Measurements from ENCODE around the gene TSNAXIP1.
"Not testable (repeated sequence)": the region's sequence is repeated elsewhere in the genome, so short reads cannot be mapped to it uniquely, and the experiment has no call there.

Gene TSNAXIP1

DNA sequence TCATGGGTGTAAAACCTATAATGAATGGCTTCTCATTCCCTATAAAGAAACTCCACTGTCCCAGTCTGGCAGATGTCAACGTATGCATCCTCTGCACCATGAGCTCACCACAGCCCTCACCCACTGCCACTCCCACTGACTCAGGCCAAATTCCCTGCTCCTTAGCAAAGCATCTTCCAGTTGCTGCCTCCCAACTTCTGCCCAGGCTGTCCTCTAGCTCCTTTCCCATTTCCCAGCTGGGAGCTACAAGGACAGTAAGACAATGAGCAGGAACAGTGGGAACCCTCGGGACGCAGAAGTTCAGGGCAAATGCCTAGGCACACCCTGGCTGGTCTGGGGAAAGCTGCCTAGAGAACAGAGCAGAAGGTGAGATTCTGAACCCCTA, 26.3 kb downstream of the TSNAXIP1 start:
- H3K36me3 Mint-ChIP-seq (ENCODE audit: low read depth): peaks cover 17% of the 10 kb centered on the region
- TF ChIP-seq, protein P1, sequence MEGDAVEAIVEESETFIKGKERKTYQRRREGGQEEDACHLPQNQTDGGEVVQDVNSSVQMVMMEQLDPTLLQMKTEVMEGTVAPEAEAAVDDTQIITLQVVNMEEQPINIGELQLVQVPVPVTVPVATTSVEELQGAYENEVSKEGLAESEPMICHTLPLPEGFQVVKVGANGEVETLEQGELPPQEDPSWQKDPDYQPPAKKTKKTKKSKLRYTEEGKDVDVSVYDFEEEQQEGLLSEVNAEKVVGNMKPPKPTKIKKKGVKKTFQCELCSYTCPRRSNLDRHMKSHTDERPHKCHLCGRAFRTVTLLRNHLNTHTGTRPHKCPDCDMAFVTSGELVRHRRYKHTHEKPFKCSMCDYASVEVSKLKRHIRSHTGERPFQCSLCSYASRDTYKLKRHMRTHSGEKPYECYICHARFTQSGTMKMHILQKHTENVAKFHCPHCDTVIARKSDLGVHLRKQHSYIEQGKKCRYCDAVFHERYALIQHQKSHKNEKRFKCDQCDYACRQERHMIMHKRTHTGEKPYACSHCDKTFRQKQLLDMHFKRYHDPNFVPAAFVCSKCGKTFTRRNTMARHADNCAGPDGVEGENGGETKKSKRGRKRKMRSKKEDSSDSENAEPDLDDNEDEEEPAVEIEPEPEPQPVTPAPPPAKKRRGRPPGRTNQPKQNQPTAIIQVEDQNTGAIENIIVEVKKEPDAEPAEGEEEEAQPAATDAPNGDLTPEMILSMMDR (IDR thresholded peaks at IDR 0.05; ENCODE audit: unreplicated experiment in 3 of 3): no peak
- peak overlapping the region in 1 of 3 experiments; percentile 43 for H3K27ac Mint-ChIP-seq
- peaks cover 13% of the 10 kb centered on the region for H3K4me1 Mint-ChIP-seq
- no peaks in the 10 kb centered on the region for H3K9me3 Mint-ChIP-seq
- H3K4me3 Mint-ChIP-seq: peak overlapping the region; percentile 90 to 98 (median 94)
- H3K27me3 Mint-ChIP-seq (ENCODE audit: low read depth): no peaks in the 10 kb centered on the region

DNA sequence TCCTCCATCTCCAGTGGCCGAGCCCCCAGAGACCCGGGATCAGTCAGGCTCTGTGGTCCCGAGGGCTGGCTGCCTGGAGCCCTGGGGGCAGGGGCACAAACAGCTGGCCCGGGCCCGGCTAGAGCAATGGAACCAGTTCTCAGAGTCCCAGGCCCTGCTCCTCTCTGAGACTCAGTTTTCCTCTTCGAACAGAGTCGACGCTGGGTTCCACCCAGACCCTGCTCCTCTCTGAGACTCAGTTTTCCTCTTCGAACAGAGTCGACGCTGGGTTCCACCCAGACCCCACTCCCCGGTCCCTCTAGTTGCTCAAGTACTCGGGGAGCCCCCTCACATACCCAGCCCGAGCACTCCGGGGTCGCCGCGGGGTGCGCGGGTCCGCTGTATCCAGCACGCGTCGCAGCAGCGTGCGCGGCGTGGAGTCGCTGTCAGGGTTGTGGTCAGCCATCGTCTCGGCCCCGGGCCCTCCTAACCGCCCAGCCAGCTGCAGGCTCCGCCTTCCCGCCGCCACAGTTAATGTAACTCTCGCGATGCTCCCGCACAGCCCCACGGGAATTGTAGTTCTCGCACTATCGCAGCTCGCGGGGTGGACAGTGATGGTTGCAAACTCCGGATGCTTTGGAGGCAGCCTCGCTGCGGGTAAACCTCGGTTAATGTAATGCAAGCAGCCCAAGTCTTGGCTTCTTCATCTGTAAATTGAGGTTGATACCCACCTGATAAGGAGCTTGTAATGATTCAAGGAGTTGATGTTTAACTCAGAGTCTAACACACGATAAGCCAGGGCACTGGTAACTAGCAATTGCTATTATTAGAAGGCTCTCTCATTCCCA, 26.9 kb downstream of the TSNAXIP1 start:
- H3K27ac Mint-ChIP-seq: peak overlapping the region; percentile 41 to 85 (median 70)
- no peaks in the 10 kb centered on the region for H3K9me3 Mint-ChIP-seq
- no peaks in the 10 kb centered on the region for H3K27me3 Mint-ChIP-seq (ENCODE audit: low read depth)
- peaks cover 13% of the 10 kb centered on the region for H3K4me1 Mint-ChIP-seq
- peaks cover 17% of the 10 kb centered on the region for H3K36me3 Mint-ChIP-seq (ENCODE audit: low read depth)
- peak overlapping the region; percentile 90 to 98 (median 94) for H3K4me3 Mint-ChIP-seq
- TF ChIP-seq, protein P1 (IDR thresholded peaks at IDR 0.05; ENCODE audit: unreplicated experiment in 3 of 3): no peak

DNA sequence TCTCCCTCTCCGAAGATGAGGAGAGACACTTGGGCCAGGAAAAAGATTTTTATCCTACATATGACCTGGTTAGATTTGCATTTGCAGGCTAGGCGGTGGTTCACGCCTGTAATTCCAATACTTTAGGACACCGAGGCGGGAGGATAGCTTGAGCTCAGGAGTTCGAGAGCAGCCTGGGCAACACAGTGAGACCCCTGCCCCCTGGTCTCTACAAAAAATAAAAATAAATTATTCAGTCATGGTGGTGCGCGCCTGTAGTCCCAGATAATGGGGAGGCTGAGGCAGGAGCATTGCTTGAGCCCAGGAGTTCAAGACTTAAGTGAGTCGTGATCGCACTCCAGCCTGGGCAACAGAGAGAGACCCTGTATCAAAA, 27.5 kb downstream of the TSNAXIP1 start:
- Mint-ChIP-seq H3K4me3 (peak overlapping the region; percentile 90 to 98 (median 94)), H3K27me3 (ENCODE audit: low read depth) (no peaks in the 10 kb centered on the region), H3K27ac (peak overlapping the region in 2 of 3 experiments; percentile 41 to 85), H3K36me3 (ENCODE audit: low read depth) (peaks cover 13% of the 10 kb centered on the region), H3K4me1 (peaks cover 13% of the 10 kb centered on the region), H3K9me3 (no peaks in the 10 kb centered on the region)
- TF ChIP-seq, protein P1 (IDR thresholded peaks at IDR 0.05; ENCODE audit: unreplicated experiment in 3 of 3): no peak

DNA sequence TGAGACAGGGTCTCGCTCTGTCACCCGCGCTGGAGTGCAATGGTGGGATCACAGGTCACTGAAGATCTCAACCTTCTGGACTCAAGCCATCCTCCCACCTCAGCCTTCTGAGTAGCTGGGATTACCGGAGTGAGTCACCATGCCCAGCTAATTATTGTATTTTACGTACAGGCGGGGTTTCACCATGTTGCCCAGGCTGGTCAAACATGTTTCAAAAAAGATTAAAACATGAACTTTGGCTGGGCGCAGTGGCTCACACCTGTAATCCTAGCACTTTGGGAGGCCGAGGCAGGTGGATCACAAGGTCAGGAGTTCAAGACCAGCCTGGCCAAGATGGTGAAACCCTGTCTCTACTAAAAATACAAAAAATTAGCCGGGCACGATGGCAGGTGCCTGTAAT, 30.5 kb downstream of the TSNAXIP1 start:
- H3K4me3 Mint-ChIP-seq; H3K27ac Mint-ChIP-seq; H3K9me3 Mint-ChIP-seq; H3K36me3 Mint-ChIP-seq (ENCODE audit: low read depth); H3K27me3 Mint-ChIP-seq (ENCODE audit: low read depth): not testable (repeated sequence)
- peaks cover 19% of the 10 kb centered on the region for H3K4me1 Mint-ChIP-seq

DNA sequence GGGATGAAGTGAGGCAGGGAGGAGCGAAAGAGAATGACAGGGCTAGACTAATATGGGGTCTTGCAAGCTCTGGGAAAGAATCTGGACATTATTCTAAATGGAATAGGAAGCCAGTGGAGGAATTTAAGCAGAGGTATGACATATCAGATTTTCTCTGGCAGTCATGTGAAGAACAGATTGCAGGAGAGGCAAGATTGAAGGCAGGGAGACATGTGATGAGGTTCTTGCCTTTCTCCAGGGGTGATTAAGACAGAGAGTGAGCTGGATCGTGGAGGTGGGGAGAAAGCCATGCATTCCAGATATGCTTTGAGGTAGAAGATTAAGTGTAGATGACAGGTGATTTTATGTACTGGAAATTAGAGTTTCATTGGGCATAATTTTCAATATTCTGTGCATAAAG, 31.1 kb downstream of the TSNAXIP1 start:
- TF ChIP-seq, protein P1 (IDR thresholded peaks at IDR 0.05; ENCODE audit: unreplicated experiment in 3 of 3): no peak
- Mint-ChIP-seq H3K4me3 (peak overlapping the region in 1 of 3 experiments; percentile 11), H3K36me3 (ENCODE audit: low read depth) (no peaks in the 10 kb centered on the region), H3K4me1 (peaks cover 15% of the 10 kb centered on the region), H3K27ac (peak overlapping the region in 1 of 3 experiments; percentile 14), H3K9me3 (no peaks in the 10 kb centered on the region), H3K27me3 (ENCODE audit: low read depth) (no peaks in the 10 kb centered on the region)

DNA sequence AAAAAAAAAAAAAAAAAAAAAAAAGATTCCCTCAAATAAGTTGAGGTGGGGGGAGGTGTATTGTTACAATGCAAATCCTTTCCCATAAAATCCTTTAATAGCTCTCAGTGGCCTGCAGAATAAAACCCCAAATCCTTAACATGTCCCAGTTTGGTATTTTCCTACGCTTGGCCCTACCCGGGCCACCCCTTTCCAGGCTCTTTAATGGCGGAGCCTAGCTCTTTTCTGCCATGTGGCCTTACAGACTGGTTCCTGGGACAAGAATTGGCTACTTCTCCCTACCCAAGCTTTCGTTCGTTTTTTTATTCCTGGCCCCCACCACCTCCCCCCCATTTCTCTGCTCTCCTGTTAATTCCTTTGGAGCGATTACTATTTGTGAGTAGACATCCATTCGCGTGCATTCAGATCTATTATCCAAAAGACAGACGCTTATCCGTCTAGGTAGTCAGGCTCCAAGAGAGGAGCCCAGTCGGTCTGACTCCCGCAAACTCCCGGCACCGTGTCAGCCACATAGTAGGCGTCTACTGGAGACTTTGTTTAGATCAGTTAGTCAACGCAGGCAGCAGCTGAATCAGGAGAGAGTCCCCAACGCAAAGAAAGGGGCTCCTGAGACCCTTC, 34.6 kb downstream of the TSNAXIP1 start:
- Mint-ChIP-seq H3K27me3 (ENCODE audit: low read depth) (peaks cover 4% of the 10 kb centered on the region), H3K27ac (peak overlapping the region; percentile 99 to 100 (median 100))

More for the DNA sequence above, 34.6 kb downstream of the TSNAXIP1 start:
- no peaks in the 10 kb centered on the region for H3K36me3 Mint-ChIP-seq (ENCODE audit: low read depth)
- H3K9me3 Mint-ChIP-seq: no peaks in the 10 kb centered on the region
- H3K4me3 Mint-ChIP-seq: peak overlapping the region; percentile 95 to 96 (median 95)
- TF ChIP-seq, protein P1 (IDR thresholded peaks at IDR 0.05; ENCODE audit: unreplicated experiment in 3 of 3): no peak
- peaks cover 39% of the 10 kb centered on the region for H3K4me1 Mint-ChIP-seq

All from nephron (organoid).